ENCODE data around the gene OSBPL5. TPM values are rescaled to one million over a fixed set of nuclear protein-coding genes. Genes with fewer than 3 reads are reported as not detected.

OSBPL5 gene
- total and polyA plus RNA-seq, 9 of the 15 experiments (the other 6 are each of a cell fraction or from before 2014, with no cell fraction given), result 0.06 to 14.8 (median 3.2) TPM

DNA sequence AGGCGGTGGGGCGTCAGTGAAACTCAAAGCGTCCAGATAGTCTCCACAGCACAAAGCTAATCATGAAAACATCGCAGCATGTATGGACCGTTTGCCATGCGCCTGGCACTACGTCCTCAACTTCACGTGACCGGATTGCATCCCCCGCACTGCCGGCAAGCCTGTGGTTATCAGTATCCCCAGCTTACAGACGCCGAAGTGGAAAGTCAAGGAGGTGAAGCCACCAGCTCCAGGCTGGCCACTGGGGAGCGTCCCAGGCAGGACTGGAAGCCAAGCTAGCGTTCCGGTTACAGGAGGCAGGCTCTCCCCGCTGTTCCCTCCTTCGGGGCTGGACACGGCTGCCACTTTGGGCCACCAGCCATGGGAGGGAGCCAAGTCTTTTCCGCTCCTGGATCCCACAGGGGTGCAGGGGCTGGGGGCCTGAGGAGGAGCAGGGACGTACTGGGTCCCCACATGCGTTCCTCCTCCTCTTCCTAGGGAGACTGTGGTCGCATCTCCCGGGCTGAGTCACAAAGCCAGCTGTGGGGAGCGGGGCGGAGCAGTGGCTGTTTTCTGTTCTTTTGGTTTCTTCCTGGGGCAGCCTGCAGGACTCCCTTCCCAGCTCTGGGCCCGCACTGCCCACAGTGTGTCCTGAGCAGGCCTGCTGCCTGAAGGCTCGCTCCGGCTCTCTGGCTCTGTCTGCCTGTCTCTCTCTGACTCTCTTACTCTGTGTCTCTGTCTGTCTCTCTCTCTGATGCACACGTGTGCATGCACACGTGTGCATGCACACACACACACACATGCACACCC lies 4.3 kb upstream of the OSBPL5 start (continued):
- TF ChIP-seq TOE1 (IDR thresholded peaks at IDR 0.05; ENCODE audit: borderline replicate concordance) (peak; percentile 93), TOE1 (CRISPR knock-in tag; IDR thresholded peaks at IDR 0.05; ENCODE audit: borderline replicate concordance, low read depth) (0 out of 2 replicates have a peak, but pooled peaks have one; percentile 36), ZNF253 (CRISPR knock-in tag; conservative IDR thresholded peaks at IDR 0.05) (no peak), EHMT2 (IDR thresholded peaks at IDR 0.05) (no peak), NCOA2 (IDR thresholded peaks at IDR 0.05; ENCODE audit: partially characterized antibody in 2 of 2) (no peak), ZNF644 (tag; IDR thresholded peaks at IDR 0.05; ENCODE audit: low read depth) (no peak), ZNF124 (CRISPR knock-in tag; IDR thresholded peaks at IDR 0.05) (no peak), ZNF324 (CRISPR knock-in tag; IDR thresholded peaks at IDR 0.05) (no peak), HOXB6 (CRISPR knock-in tag; IDR thresholded peaks at IDR 0.05; ENCODE audit: borderline replicate concordance) (no peak), JUNB (CRISPR knock-in tag; conservative IDR thresholded peaks at IDR 0.05) (no peak), ETS2 (tag; IDR thresholded peaks at IDR 0.05; ENCODE audit: borderline replicate concordance, poor library complexity, severe bottlenecking) (no peak), CHD1 (IDR thresholded peaks at IDR 0.05; ENCODE audit: low read length) (no peak), ETV1 (tag; conservative IDR thresholded peaks at IDR 0.05; ENCODE audit: low read depth) (peak; percentile 99)
- TF ChIP-seq, protein P1, sequence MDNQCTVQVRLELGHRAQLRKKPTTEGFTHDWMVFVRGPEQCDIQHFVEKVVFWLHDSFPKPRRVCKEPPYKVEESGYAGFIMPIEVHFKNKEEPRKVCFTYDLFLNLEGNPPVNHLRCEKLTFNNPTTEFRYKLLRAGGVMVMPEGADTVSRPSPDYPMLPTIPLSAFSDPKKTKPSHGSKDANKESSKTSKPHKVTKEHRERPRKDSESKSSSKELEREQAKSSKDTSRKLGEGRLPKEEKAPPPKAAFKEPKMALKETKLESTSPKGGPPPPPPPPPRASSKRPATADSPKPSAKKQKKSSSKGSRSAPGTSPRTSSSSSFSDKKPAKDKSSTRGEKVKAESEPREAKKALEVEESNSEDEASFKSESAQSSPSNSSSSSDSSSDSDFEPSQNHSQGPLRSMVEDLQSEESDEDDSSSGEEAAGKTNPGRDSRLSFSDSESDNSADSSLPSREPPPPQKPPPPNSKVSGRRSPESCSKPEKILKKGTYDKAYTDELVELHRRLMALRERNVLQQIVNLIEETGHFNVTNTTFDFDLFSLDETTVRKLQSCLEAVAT (IDR thresholded peaks at IDR 0.05), result peak in 1 of 2 experiments; percentile 86; a peak in 2 of 4 replicates
- TF ChIP-seq, protein P2, sequence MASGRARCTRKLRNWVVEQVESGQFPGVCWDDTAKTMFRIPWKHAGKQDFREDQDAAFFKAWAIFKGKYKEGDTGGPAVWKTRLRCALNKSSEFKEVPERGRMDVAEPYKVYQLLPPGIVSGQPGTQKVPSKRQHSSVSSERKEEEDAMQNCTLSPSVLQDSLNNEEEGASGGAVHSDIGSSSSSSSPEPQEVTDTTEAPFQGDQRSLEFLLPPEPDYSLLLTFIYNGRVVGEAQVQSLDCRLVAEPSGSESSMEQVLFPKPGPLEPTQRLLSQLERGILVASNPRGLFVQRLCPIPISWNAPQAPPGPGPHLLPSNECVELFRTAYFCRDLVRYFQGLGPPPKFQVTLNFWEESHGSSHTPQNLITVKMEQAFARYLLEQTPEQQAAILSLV (tag; IDR thresholded peaks at IDR 0.05), result no peak
- TF ChIP-seq, protein P3, sequence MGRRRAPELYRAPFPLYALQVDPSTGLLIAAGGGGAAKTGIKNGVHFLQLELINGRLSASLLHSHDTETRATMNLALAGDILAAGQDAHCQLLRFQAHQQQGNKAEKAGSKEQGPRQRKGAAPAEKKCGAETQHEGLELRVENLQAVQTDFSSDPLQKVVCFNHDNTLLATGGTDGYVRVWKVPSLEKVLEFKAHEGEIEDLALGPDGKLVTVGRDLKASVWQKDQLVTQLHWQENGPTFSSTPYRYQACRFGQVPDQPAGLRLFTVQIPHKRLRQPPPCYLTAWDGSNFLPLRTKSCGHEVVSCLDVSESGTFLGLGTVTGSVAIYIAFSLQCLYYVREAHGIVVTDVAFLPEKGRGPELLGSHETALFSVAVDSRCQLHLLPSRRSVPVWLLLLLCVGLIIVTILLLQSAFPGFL (CRISPR knock-in tag; IDR thresholded peaks at IDR 0.05), result no peak
- TF ChIP-seq, protein P4, sequence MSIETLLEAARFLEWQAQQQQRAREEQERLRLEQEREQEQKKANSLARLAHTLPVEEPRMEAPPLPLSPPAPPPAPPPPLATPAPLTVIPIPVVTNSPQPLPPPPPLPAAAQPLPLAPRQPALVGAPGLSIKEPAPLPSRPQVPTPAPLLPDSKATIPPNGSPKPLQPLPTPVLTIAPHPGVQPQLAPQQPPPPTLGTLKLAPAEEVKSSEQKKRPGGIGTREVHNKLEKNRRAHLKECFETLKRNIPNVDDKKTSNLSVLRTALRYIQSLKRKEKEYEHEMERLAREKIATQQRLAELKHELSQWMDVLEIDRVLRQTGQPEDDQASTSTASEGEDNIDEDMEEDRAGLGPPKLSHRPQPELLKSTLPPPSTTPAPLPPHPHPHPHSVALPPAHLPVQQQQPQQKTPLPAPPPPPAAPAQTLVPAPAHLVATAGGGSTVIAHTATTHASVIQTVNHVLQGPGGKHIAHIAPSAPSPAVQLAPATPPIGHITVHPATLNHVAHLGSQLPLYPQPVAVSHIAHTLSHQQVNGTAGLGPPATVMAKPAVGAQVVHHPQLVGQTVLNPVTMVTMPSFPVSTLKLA (conservative IDR thresholded peaks at IDR 0.05), result peak; percentile 89 to 91
- TF ChIP-seq, protein P5, sequence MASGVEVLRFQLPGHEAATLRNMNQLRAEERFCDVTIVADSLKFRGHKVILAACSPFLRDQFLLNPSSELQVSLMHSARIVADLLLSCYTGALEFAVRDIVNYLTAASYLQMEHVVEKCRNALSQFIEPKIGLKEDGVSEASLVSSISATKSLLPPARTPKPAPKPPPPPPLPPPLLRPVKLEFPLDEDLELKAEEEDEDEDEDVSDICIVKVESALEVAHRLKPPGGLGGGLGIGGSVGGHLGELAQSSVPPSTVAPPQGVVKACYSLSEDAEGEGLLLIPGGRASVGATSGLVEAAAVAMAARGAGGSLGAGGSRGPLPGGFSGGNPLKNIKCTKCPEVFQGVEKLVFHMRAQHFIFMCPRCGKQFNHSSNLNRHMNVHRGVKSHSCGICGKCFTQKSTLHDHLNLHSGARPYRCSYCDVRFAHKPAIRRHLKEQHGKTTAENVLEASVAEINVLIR (CRISPR knock-in tag; IDR thresholded peaks at IDR 0.05), result no peak
- TF ChIP-seq, protein P6, sequence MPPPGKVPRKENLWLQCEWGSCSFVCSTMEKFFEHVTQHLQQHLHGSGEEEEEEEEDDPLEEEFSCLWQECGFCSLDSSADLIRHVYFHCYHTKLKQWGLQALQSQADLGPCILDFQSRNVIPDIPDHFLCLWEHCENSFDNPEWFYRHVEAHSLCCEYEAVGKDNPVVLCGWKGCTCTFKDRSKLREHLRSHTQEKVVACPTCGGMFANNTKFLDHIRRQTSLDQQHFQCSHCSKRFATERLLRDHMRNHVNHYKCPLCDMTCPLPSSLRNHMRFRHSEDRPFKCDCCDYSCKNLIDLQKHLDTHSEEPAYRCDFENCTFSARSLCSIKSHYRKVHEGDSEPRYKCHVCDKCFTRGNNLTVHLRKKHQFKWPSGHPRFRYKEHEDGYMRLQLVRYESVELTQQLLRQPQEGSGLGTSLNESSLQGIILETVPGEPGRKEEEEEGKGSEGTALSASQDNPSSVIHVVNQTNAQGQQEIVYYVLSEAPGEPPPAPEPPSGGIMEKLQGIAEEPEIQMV (tag; conservative IDR thresholded peaks at IDR 0.05; ENCODE audit: low read depth), result no peak
